ENCODE results near the gene AFF4.

DNA sequence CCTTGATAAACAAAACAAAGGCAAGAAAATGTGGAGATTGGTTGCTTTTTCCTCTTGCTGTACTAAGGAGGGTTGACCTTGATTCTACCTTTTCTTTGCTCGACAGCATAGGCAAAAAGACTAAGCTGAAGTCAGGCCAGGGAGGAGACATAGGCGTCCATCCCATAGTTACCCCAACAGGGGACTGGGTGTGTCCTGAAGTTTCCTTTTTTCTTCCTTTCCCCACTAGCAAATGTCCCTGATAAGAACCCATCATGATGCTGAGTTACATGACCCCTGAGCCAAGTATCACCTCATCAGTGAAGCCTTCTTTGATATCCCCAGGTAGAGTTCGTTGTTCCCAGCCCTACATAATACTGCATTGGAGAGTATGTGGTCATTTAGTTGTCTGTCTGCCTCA lies 123.1 kb downstream of the AFF4 start:
- TF ChIP-seq, protein P1, sequence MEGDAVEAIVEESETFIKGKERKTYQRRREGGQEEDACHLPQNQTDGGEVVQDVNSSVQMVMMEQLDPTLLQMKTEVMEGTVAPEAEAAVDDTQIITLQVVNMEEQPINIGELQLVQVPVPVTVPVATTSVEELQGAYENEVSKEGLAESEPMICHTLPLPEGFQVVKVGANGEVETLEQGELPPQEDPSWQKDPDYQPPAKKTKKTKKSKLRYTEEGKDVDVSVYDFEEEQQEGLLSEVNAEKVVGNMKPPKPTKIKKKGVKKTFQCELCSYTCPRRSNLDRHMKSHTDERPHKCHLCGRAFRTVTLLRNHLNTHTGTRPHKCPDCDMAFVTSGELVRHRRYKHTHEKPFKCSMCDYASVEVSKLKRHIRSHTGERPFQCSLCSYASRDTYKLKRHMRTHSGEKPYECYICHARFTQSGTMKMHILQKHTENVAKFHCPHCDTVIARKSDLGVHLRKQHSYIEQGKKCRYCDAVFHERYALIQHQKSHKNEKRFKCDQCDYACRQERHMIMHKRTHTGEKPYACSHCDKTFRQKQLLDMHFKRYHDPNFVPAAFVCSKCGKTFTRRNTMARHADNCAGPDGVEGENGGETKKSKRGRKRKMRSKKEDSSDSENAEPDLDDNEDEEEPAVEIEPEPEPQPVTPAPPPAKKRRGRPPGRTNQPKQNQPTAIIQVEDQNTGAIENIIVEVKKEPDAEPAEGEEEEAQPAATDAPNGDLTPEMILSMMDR (conservative IDR thresholded peaks at IDR 0.05; ENCODE audit: low read depth, low read length) = no peak
- TF ChIP-seq EZH2 (IDR thresholded peaks at IDR 0.05; ENCODE audit: borderline replicate concordance, low read depth, low read length, poor library complexity, severe bottlenecking) = no peak

All from A673 (cell line).